ENCODE measurements around the gene SRRT. TPM values are rescaled to one million over a fixed set of nuclear protein-coding genes. Genes with fewer than 3 reads are reported as not detected.

The SRRT gene
- total RNA-seq, 4 donors from 2014 or later, result 35.0 to 47.3 (median 39.8) TPM

DNA sequence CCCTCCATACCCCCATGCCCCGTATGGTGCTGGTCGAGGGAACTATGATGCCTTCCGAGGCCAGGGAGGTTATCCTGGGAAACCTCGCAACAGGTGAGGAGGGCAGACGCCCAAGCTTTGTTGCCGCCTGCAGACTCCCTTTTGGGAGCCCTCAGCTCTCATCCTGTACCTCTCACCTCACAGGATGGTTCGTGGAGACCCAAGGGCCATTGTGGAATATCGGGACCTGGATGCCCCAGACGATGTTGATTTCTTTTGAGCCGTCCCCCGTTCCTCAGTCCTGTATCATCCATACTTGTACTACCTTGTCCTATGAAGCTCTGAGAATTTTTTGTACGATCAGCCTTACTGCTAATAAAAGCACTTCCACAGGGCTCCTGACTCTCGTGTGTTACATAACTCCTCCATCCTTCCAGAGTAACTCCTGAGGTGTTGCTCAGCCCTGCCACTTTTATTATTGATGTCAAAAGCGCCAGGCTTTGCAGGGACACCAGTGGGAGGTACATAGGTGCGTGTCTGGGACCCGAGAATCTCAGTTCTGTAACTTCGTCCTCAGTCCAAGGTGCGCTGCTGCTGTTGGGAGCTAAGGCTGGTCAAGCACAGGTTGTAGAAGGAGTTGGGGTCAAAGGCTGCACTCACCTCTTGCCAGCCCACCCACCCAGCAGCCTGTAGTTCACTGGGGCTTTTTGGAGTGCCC, 13.5 kb downstream of the SRRT start:
- Histone ChIP-seq H3K4me1 (peaks cover 19 to 33% of the 10 kb centered on the region in 2 donors), H3K9me3 (no peaks in the 10 kb centered on the region), H3K36me3 (peaks cover 0 to 52% of the 10 kb centered on the region in 2 donors), H3K4me3 (peak overlapping the region; percentile 69 to 89 (median 85)), H3K27ac (peak overlapping the region; percentile 95 to 99 (median 97)), H3K27me3 (no peaks in the 10 kb centered on the region)
- ATAC-seq, result no peak
- intact Hi-C loops (cut with DNase I; ENCODE audit: low total_unique reads) (no loop called here), in situ Hi-C loops (cut with MboI; ENCODE audit: low sequenced_read_pairs in 4 of 4) (no loop called here)
- no peak for TF ChIP-seq POLR2A (IDR thresholded peaks at IDR 0.05)
- TF ChIP-seq, protein P1, sequence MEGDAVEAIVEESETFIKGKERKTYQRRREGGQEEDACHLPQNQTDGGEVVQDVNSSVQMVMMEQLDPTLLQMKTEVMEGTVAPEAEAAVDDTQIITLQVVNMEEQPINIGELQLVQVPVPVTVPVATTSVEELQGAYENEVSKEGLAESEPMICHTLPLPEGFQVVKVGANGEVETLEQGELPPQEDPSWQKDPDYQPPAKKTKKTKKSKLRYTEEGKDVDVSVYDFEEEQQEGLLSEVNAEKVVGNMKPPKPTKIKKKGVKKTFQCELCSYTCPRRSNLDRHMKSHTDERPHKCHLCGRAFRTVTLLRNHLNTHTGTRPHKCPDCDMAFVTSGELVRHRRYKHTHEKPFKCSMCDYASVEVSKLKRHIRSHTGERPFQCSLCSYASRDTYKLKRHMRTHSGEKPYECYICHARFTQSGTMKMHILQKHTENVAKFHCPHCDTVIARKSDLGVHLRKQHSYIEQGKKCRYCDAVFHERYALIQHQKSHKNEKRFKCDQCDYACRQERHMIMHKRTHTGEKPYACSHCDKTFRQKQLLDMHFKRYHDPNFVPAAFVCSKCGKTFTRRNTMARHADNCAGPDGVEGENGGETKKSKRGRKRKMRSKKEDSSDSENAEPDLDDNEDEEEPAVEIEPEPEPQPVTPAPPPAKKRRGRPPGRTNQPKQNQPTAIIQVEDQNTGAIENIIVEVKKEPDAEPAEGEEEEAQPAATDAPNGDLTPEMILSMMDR (IDR thresholded peaks at IDR 0.05 in 4 of 5, conservative IDR thresholded peaks at IDR 0.05 in 1 of 5), result no peak
- DNase-seq, result no peak

DNA sequence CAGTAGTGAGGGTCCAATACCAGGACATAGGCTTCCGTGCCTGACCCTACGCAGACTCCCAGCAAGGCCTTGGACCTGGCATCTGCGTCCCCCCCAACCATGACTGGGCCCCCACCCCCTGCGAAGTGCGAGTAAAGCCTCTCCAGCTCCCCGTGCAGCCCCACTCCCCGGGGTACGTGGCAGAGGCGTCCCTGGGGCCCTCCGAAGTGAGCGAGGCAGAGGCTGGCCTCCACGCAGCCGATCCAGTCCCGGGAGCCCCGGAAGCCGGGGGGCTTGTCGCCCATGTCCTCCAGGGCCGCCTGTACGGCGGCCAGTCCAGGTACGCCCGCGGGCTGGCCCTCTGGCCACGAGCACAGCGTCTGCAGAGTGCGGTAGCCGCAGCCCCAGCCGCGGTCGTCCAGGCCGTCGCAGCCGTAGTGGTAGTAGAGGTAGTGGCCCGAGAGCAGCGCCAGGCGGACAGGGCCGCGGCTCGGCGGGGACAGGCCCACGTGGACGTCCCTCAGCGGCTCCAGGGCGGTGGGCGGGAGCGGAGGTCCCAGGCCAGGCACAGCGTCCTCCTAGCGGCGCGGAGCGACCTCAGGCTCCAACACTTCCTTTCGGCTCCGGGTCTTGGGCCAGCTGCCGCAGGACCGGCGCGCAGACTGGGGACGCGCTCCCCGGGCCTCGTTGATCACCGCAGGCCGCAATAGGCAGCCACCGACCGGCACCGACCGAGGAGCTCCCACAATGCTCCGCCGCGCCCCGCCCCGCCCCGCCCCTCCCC, 14.3 kb downstream of the SRRT start, which contains the start of gene UFSP1:
TSS of gene UFSP1 (minus strand) at position 728 of the 763 bp plus-strand sequence. CDS start at position 284, 444 bp downstream.
- no peak for TF ChIP-seq POLR2A (IDR thresholded peaks at IDR 0.05)
- TF ChIP-seq, protein P1 (IDR thresholded peaks at IDR 0.05 in 4 of 5, conservative IDR thresholded peaks at IDR 0.05 in 1 of 5), result peak in 1 of 5 experiments; percentile 10
- Histone ChIP-seq H3K36me3 (peaks cover 0 to 45% of the 10 kb centered on the region in 2 donors), H3K4me1 (peaks cover 22 to 40% of the 10 kb centered on the region in 2 donors), H3K27ac (peak within 1 kb of the TSS; percentile 95 to 99 (median 97)), H3K27me3 (no peaks in the 10 kb centered on the region), H3K4me3 (peak within 1 kb of the TSS; percentile 69 to 89 (median 85)), H3K9me3 (no peaks in the 10 kb centered on the region)
- peak in 1 of 2 donors; percentile 46 for DNase-seq
- in situ Hi-C loops (cut with MboI; ENCODE audit: low sequenced_read_pairs in 4 of 4) (no loop called here), intact Hi-C loops (cut with DNase I; ENCODE audit: low total_unique reads) (loop anchor here (1.0 kb wide), 1 partner anchor 14 kb away; the partner anchor contains the start of gene SRRT)
- ATAC-seq, result peak; percentile 49 to 59

DNA sequence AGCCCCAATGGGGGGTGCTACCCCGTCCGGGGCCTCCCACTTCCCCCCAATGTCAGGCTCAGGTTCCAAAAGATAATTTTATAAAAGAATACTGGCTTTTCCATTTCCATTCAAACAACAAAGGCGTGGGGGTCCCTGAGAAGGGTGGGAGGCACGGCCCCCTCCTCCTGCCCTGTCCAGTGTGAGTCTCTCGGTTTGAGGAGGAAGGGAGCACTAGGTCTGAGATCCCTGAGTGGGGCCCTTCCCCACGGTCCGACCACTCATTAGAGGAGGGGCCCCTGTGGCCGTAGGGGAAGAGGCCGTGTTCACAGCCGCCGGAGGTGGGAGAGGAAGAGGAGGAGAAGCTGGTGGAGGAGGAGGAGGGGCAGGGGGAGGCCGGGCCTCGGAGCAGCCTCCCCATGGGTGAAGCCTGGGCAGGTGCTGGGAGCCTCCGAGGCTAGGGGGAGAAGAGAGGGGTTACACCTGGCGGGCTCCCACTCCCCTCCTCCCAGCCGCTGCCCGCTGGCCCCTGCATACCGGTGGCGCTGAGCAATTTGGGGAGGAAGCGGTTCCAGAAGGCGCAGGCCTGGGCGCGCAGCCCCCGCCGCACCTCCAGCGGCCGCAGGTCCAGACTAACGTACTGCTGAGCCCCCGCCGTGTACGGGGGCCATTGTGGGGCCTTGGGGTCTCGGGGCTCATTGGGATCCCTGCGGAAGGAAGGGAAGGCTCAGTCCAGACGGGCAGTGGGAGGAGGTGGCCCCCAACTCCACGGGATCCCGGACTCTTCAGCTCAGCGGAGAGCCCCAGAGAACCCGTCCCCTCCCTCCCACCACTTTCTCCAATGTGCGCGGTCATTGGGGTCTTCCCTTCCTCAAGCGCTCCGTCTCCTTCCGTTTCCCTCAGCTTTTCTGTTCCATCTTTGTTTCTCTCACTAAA, 16.0 kb downstream of the SRRT start:
- peak overlapping the region; percentile 69 to 89 (median 85) for H3K4me3 ChIP-seq
- intact Hi-C loops (cut with DNase I; ENCODE audit: low total_unique reads), result loop anchor here (10.0 kb wide), 1 partner anchor 354 kb away; the partner anchor contains the start of gene FIS1
- in situ Hi-C loops (cut with MboI; ENCODE audit: low sequenced_read_pairs in 4 of 4), result loop anchor here in 1 of 4 donors (5.0 kb wide), 1 partner anchor 166 kb away; no protein-coding TSS in a partner anchor
- peaks cover 32 to 56% of the 10 kb centered on the region in 2 donors for H3K4me1 ChIP-seq
- DNase-seq, result no peak
- H3K27ac ChIP-seq, result peak overlapping the region; percentile 95 to 99 (median 97)
- TF ChIP-seq, protein P1 (IDR thresholded peaks at IDR 0.05 in 4 of 5, conservative IDR thresholded peaks at IDR 0.05 in 1 of 5), result no peak
- no peak for TF ChIP-seq POLR2A (IDR thresholded peaks at IDR 0.05)
- H3K27me3 ChIP-seq, result peaks cover 0 to 6% (median 0%) of the 10 kb centered on the region in 3 donors
- no peaks in the 10 kb centered on the region for H3K9me3 ChIP-seq
- no peak for ATAC-seq
- H3K36me3 ChIP-seq, result peaks cover 0 to 27% of the 10 kb centered on the region in 2 donors

Measured in gastrocnemius medialis (tissue), 4 donors.